HEK293T (cell line): ENCODE measurements around the gene APOBEC2.

Experiments used
- CTCF ChIA-PET: fragments of 350-600 bp; formaldehyde crosslinking; extraction: SDS; loops from one replicate; lab custom pipeline; 2021; ENCODE audit warnings: antibody characterized with exemption, inconsistent platforms; lab: Yijun Ruan, JAX
- POLR2A ChIA-PET: fragments of 350-600 bp; formaldehyde crosslinking; extraction: SDS; loops from one replicate; lab custom pipeline; 2020; ENCODE audit warnings: antibody characterized with exemption, inconsistent platforms; lab: Yijun Ruan, JAX
- DNase-seq: peaks from one replicate; pipeline ENCODE4 v3.0.0; 2012; ENCODE audit warnings: mixed read lengths; ENCODE audit errors: extremely low spot score
- ARNT ChIP-seq: fragments of 450-650 bp; IDR thresholded peaks from 2 replicates; pipeline ENCODE4 v1.6.1; 2017; ENCODE audit warnings: mild to moderate bottlenecking
- BHLHE40 ChIP-seq: fragments of 450-650 bp; IDR thresholded peaks from 2 replicates; pipeline ENCODE4 v1.6.1; 2016; ENCODE audit warnings: mild to moderate bottlenecking, moderate library complexity, borderline replicate concordance
- CTBP1 ChIP-seq: fragments of 450-650 bp; IDR thresholded peaks from 2 replicates; pipeline ENCODE4 v1.6.1; 2016; ENCODE audit warnings: borderline replicate concordance
- ELF4 ChIP-seq: fragments of 450-650 bp; IDR thresholded peaks from 2 replicates; pipeline ENCODE4 v1.6.1; 2017; ENCODE audit warnings: antibody characterized with exemption
- FOXA1 ChIP-seq: fragments of 450-650 bp; IDR thresholded peaks from 2 replicates; pipeline ENCODE4 v1.6.1; 2016; ENCODE audit warnings: mild to moderate bottlenecking
- FOXK2 ChIP-seq: fragments of 450-650 bp; IDR thresholded peaks from 2 replicates; pipeline ENCODE4 v1.6.1; 2016; ENCODE audit warnings: mild to moderate bottlenecking
- FOXM1 ChIP-seq: fragments of 450-650 bp; IDR thresholded peaks from 2 replicates; pipeline ENCODE4 v1.6.1; 2017; ENCODE audit warnings: mild to moderate bottlenecking, borderline replicate concordance
- HDGF ChIP-seq: fragments of 450-650 bp; IDR thresholded peaks from 2 replicates; pipeline ENCODE4 v1.6.1; 2017; ENCODE audit warnings: antibody characterized with exemption, borderline replicate concordance
- L3MBTL2 ChIP-seq: fragments of 450-650 bp; conservative IDR thresholded peaks from 2 replicates; pipeline ENCODE4 v1.6.1; 2016; ENCODE audit warnings: mild to moderate bottlenecking
- LEF1 ChIP-seq: fragments of 450-650 bp; IDR thresholded peaks from 2 replicates; pipeline ENCODE4 v1.6.1; 2017; ENCODE audit warnings: mild to moderate bottlenecking, borderline replicate concordance
- NFRKB ChIP-seq: fragments of 450-650 bp; IDR thresholded peaks from 2 replicates; pipeline ENCODE4 v1.6.1; 2016; ENCODE audit warnings: mild to moderate bottlenecking, moderate library complexity
- SP1 ChIP-seq: fragments of 450-650 bp; IDR thresholded peaks from 2 replicates; pipeline ENCODE4 v1.6.1; 2017
- SUZ12 ChIP-seq: fragments of 450-650 bp; IDR thresholded peaks from 2 replicates; pipeline ENCODE4 v1.6.1; 2016; ENCODE audit warnings: mild to moderate bottlenecking
- TARDBP ChIP-seq: fragments of 450-650 bp; IDR thresholded peaks from 2 replicates; pipeline ENCODE4 v1.6.1; 2016
- ZNF384 ChIP-seq: fragments of 450-650 bp; IDR thresholded peaks from 2 replicates; pipeline ENCODE4 v1.6.1; 2016
- TF ChIP-seq, protein P1 (sequence below): fragments of 450-650 bp; IDR thresholded peaks from 2 replicates; pipeline ENCODE4 v1.6.1; 2016

Gene APOBEC2

GRCh38 chr6:41043151-41043550, 9.9 kb upstream of the APOBEC2 start:
- ChIA-PET POLR2A (interaction anchor here (1.5 kb wide), 1 partner anchor 29 kb away, joined by 4 read pairs; the partner anchor contains the start of genes NFYA and OARD1), CTCF (no interaction called here)
- TF ChIP-seq, protein P1, sequence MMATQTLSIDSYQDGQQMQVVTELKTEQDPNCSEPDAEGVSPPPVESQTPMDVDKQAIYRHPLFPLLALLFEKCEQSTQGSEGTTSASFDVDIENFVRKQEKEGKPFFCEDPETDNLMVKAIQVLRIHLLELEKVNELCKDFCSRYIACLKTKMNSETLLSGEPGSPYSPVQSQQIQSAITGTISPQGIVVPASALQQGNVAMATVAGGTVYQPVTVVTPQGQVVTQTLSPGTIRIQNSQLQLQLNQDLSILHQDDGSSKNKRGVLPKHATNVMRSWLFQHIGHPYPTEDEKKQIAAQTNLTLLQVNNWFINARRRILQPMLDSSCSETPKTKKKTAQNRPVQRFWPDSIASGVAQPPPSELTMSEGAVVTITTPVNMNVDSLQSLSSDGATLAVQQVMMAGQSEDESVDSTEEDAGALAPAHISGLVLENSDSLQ: no peak
- TF ChIP-seq SP1: no peak
- TF ChIP-seq FOXK2: no peak
- TF ChIP-seq ZNF384: no peak
- TF ChIP-seq HDGF: no peak
- no peak for TF ChIP-seq ARNT
- no peak for TF ChIP-seq LEF1
- TF ChIP-seq CTBP1: no peak
- TF ChIP-seq NFRKB: no peak
- no peak for TF ChIP-seq SUZ12
- no peak for TF ChIP-seq FOXA1
- no peak for TF ChIP-seq BHLHE40
- no peak for TF ChIP-seq TARDBP
- TF ChIP-seq ELF4: no peak
- TF ChIP-seq FOXM1: no peak
- no peak for TF ChIP-seq L3MBTL2
- no peak for DNase-seq

DNA sequence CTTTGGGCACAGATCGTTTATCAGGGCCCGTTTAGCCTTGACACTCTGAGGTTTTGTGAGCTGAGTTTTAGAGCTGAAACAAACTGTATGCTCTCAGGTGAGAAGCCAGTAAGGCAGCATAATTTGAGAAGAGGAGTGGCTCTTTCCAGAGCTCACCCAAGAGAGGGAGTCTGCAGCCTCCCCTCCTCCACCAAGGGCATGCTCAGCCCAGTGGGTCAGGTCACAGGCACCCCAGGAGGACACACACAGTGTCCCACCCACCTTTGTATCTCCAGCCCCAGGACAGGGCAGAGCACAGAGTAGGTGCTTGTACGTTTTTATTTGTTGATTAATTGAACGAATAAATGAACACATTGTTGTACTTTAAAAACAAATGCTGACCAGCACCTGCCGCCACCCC, 7.3 kb upstream of the APOBEC2 start:
- CTCF ChIA-PET: interaction anchor here (0.6 to 1.2 kb wide), 2 partner anchors 10 to 122 kb away, joined by 3 to 5 read pairs; no protein-coding TSS in a partner anchor
- TF ChIP-seq FOXK2 (no peak), ELF4 (no peak), ZNF384 (no peak), L3MBTL2 (no peak), TARDBP (no peak), SP1 (no peak), BHLHE40 (no peak), NFRKB (no peak), SUZ12 (no peak), HDGF (no peak), FOXA1 (no peak), FOXM1 (no peak), CTBP1 (no peak), ARNT (no peak), LEF1 (no peak)
- TF ChIP-seq, protein P1: no peak
- POLR2A ChIA-PET: interaction anchor here (0.9 to 1.3 kb wide), 2 partner anchors 10 to 27 kb away, joined by 3 to 8 read pairs; partner anchors contain the start of genes NFYA and OARD1

DNA sequence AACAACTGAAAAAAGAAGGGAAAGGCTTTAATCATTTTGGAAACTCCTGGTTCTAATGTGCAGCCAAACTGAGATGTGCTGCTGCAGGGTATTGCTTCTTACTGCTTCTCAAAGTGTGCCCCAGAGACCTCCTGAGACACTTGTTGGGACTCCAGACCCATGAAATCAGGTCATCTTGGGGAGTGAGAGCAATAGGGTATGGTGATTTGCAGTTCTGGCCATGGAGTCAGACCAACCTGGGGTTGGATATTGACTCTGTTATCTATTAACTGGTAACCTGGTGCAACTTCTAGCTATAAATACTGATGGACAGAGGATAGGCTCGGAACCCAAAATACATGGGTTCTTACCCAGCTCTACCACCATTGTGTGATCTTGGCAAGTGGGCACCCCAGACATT, 6.9 kb upstream of the APOBEC2 start:
- POLR2A ChIA-PET: interaction anchor here (0.9 to 1.3 kb wide), 2 partner anchors 10 to 26 kb away, joined by 3 to 8 read pairs; partner anchors contain the start of genes NFYA and OARD1
- TF ChIP-seq SUZ12: no peak
- no peak for TF ChIP-seq HDGF
- TF ChIP-seq FOXA1: no peak
- TF ChIP-seq, protein P1: no peak
- no peak for TF ChIP-seq ARNT
- TF ChIP-seq NFRKB: no peak
- TF ChIP-seq FOXM1: no peak
- no peak for TF ChIP-seq ZNF384
- TF ChIP-seq LEF1: no peak
- no peak for TF ChIP-seq ELF4
- TF ChIP-seq CTBP1: no peak
- TF ChIP-seq SP1: no peak
- no peak for TF ChIP-seq BHLHE40
- TF ChIP-seq TARDBP: no peak
- no peak for TF ChIP-seq L3MBTL2
- TF ChIP-seq FOXK2: no peak
- DNase-seq: no peak
- CTCF ChIA-PET: interaction anchor here (0.6 to 1.2 kb wide), 2 partner anchors 10 to 123 kb away, joined by 3 to 5 read pairs; no protein-coding TSS in a partner anchor

More for the DNA sequence above, 7.3 kb upstream of the APOBEC2 start:
- no peak for DNase-seq

GRCh38 chr6:41047306-41047705, 5.7 kb upstream of the APOBEC2 start:
- ChIA-PET CTCF (interaction anchor here (0.9 kb wide), 1 partner anchor 20 kb away, joined by 5 read pairs; no protein-coding TSS in a partner anchor), POLR2A (no interaction called here)
- no peak for DNase-seq
- TF ChIP-seq ZNF384: no peak
- TF ChIP-seq CTBP1: no peak
- no peak for TF ChIP-seq LEF1

DNA sequence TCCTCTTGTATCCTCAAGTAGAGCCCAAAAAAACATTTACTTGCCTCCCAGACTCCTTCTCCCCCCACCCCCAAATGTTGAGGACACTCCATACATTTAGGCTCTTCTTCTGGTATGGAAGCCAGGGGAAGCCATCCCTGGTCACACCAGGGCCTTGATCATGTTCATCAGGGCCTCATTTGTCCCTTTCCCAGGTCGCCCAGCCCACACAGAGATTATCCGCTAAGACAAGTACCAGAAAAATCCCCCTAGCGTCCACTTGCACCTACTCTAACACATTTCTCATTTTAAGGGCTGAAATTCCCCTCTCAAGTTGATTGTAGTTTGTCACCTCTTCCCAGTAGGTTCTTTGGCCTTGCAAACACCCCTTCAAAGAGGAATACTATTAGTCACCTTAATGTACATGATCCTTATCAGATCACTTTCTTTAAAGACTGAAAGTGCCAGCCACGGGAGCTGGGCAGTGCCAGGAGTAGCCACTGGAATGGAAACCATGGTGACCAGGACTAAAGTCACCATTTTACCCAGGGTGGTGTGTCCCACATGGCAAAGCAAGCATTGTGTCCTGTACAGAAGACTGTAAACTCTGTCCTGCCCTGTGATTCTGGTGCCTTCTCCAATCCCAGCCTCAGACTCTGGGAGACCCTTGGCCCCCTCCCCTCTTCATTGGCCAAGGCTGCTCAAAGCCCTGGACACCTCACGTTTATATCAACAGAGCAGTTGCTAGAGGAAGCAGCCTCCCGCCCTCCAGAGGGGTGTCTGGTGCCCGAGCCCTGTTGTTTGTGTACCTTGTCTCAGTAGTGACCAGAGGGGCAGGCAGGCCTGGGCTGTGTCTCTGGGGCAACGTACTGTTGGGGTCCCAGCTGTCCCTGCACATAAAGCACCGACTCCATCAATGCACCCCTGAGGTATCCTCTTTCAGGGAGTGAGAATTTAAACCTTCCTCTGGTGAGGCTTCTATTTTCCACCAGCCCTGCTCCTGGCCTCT, 5.0 kb upstream of the APOBEC2 start:
- POLR2A ChIA-PET: no interaction called here
- TF ChIP-seq FOXM1 (no peak), FOXK2 (no peak), FOXA1 (no peak), ARNT (no peak), CTBP1 (no peak), SP1 (no peak), BHLHE40 (no peak), ELF4 (no peak), HDGF (no peak)
- CTCF ChIA-PET: interaction anchor here (0.7 to 1.3 kb wide), 2 partner anchors 8 to 153 kb away, joined by 3 read pairs; no protein-coding TSS in a partner anchor
- no peak for DNase-seq
